ENCODE results near the gene ANP32D. TPM values are rescaled to one million over a fixed set of nuclear protein-coding genes. Genes with fewer than 3 reads are reported as not detected.
"Not testable (repeated sequence)": the region's sequence is repeated elsewhere in the genome, so short reads cannot be mapped to it uniquely, and the experiment has no call there.

Gene ANP32D
- total RNA-seq, 1 experiment from 2014 or later, result not detected

DNA sequence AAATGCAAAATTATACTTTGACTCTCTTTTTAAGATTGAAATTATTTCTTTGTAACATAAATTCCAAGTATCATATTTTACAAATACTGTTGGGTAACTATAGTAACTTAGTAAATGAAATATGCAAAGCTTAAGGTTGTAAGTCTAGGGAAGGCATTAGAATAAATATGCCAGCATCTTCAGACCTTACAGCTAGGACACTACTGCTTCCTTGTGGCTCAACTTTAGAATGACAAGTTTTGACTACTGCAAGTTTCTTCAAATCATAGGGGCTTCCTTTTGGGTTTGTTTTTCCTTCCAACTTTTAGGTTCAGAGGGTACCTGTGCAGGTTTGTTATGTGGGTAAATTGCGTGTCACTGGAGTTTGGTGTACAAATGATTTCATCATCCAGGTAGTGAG lies 17.7 kb upstream of the ANP32D start:
- H3K36me3 Mint-ChIP-seq (ENCODE audit: insufficient read depth, unreplicated experiment), result no peaks in the 10 kb centered on the region

DNA sequence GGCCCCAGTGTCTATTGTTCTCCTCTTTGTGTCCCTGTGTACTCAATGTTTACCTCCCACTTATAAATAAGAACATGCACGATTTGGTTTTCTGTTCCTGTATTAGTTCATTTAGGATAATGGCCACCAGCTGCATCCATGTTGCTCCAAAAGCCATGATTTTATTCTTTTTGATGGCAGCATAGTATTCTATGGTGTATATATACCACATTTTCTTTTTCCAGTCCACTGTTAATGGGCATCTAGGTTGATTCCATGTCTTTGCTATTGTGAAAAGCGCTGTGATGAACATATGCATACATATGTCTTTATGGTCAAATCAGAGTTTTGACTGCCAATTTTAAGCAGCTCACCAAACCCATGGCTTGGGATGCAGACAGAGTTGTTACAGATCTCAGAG lies 17.2 kb upstream of the ANP32D start:
- no TSS peak for BruUV-seq (replicated peaks)
- H3K27me3 Mint-ChIP-seq (ENCODE audit: insufficient read depth, unreplicated experiment), result no peaks in the 10 kb centered on the region
- CTCF ChIA-PET, result interaction anchor here (0.5 to 1.2 kb wide), 2 partner anchors 42 to 169 kb away, joined by 3 to 8 read pairs; no protein-coding TSS in a partner anchor
- Histone ChIP-seq H3K9me3 (no peaks in the 10 kb centered on the region), H3K36me3 (ENCODE audit: control insufficient read depth, insufficient read depth, low read length) (no peaks in the 10 kb centered on the region), H3K4me1 (peaks cover 7% of the 10 kb centered on the region; the same call in 1 of the 2 replicates), H3K27me3 (replicated peaks; ENCODE audit: control insufficient read depth, insufficient read depth, low read length) (no peaks in the 10 kb centered on the region), H3K4me3 (ENCODE audit: low read depth, low read length) (no peak overlapping the region)
- H3K27ac Mint-ChIP-seq (ENCODE audit: unreplicated experiment), result no peak overlapping the region
- DNase-seq, result no peak
- no peak overlapping the region for H3K4me3 Mint-ChIP-seq (ENCODE audit: unreplicated experiment)
- TF ChIP-seq, protein P1, sequence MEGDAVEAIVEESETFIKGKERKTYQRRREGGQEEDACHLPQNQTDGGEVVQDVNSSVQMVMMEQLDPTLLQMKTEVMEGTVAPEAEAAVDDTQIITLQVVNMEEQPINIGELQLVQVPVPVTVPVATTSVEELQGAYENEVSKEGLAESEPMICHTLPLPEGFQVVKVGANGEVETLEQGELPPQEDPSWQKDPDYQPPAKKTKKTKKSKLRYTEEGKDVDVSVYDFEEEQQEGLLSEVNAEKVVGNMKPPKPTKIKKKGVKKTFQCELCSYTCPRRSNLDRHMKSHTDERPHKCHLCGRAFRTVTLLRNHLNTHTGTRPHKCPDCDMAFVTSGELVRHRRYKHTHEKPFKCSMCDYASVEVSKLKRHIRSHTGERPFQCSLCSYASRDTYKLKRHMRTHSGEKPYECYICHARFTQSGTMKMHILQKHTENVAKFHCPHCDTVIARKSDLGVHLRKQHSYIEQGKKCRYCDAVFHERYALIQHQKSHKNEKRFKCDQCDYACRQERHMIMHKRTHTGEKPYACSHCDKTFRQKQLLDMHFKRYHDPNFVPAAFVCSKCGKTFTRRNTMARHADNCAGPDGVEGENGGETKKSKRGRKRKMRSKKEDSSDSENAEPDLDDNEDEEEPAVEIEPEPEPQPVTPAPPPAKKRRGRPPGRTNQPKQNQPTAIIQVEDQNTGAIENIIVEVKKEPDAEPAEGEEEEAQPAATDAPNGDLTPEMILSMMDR (IDR thresholded peaks at IDR 0.05; ENCODE audit: insufficient read depth in 1 of 2, low read depth in 1 of 2, low read length in 1 of 2, severe bottlenecking in 1 of 2, unreplicated experiment in 1 of 2), result no peak
- no peaks in the 10 kb centered on the region for H3K4me1 Mint-ChIP-seq (ENCODE audit: low read depth, unreplicated experiment)
- POLR2A ChIA-PET, result no interaction called here
- H3K36me3 Mint-ChIP-seq (ENCODE audit: insufficient read depth, unreplicated experiment), result no peaks in the 10 kb centered on the region
- intact Hi-C loops (cut with micrococcal nuclease; ENCODE audit: unreplicated experiment), result loop anchor here (5.0 to 10.0 kb wide), 3 partner anchors 162 to 200 kb away; no protein-coding TSS in a partner anchor
- peaks cover 6% of the 10 kb centered on the region for H3K9me3 Mint-ChIP-seq (ENCODE audit: unreplicated experiment)

More for the DNA sequence above, 17.7 kb upstream of the ANP32D start:
- Histone ChIP-seq H3K4me1 (peaks cover 3% of the 10 kb centered on the region; the same call in 1 of the 2 replicates), H3K27me3 (replicated peaks; ENCODE audit: control insufficient read depth, insufficient read depth, low read length) (no peaks in the 10 kb centered on the region), H3K9me3 (no peaks in the 10 kb centered on the region), H3K4me3 (ENCODE audit: low read depth, low read length) (no peak overlapping the region), H3K36me3 (ENCODE audit: control insufficient read depth, insufficient read depth, low read length) (no peaks in the 10 kb centered on the region)
- POLR2A ChIA-PET, result no interaction called here
- CTCF ChIA-PET, result interaction anchor here (0.5 to 1.2 kb wide), 5 partner anchors 42 to 255 kb away, joined by 3 to 8 read pairs (median 3); no protein-coding TSS in a partner anchor
- no TSS peak for BruUV-seq (replicated peaks)
- Mint-ChIP-seq H3K4me1 (ENCODE audit: low read depth, unreplicated experiment) (no peaks in the 10 kb centered on the region), H3K4me3 (ENCODE audit: unreplicated experiment) (no peak overlapping the region), H3K9me3 (ENCODE audit: unreplicated experiment) (peaks cover 10% of the 10 kb centered on the region), H3K27ac (ENCODE audit: unreplicated experiment) (no peak overlapping the region), H3K27me3 (ENCODE audit: insufficient read depth, unreplicated experiment) (no peaks in the 10 kb centered on the region)
- intact Hi-C loops (cut with micrococcal nuclease; ENCODE audit: unreplicated experiment), result loop anchor here (1.0 to 10.0 kb wide), 4 partner anchors 163 to 271 kb away; partner anchors contain the start of gene CCDC184
- DNase-seq, result peak in 1 of 2 experiments; percentile 45
- TF ChIP-seq, protein P1 (IDR thresholded peaks at IDR 0.05; ENCODE audit: insufficient read depth in 1 of 2, low read depth in 1 of 2, low read length in 1 of 2, severe bottlenecking in 1 of 2, unreplicated experiment in 1 of 2), result peak; percentile 67

DNA sequence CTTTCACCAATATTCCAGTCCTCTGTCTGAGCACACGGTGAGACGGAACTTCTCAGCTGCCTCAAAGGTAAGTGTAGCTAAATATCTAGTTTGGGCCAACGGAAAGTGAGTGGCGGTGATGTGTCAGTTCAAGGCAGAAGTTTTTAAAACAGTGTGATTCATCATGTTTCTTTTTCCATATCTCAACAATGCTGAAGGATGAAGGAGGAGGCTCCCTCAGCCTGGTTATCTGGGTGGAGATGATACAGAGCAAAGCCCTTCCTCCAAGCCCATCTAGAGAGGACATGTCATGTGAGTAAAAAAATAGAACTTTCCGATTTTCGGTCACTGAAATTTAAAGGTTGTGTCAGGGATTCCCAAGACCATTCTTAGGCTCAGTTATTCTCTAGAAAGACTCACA lies 13.1 kb upstream of the ANP32D start:
- intact Hi-C loops (cut with micrococcal nuclease; ENCODE audit: unreplicated experiment), result loop anchor here (5.0 to 10.0 kb wide), 3 partner anchors 158 to 204 kb away; no protein-coding TSS in a partner anchor
- Histone ChIP-seq H3K9me3 (no peaks in the 10 kb centered on the region), H3K27me3 (replicated peaks; ENCODE audit: control insufficient read depth, insufficient read depth, low read length) (no peaks in the 10 kb centered on the region), H3K36me3 (ENCODE audit: control insufficient read depth, insufficient read depth, low read length) (no peaks in the 10 kb centered on the region), H3K4me1 (peaks cover 9% of the 10 kb centered on the region; the same call in 1 of the 2 replicates), H3K4me3 (ENCODE audit: low read depth, low read length) (no peak overlapping the region)
- TF ChIP-seq, protein P1 (IDR thresholded peaks at IDR 0.05; ENCODE audit: insufficient read depth in 1 of 2, low read depth in 1 of 2, low read length in 1 of 2, severe bottlenecking in 1 of 2, unreplicated experiment in 1 of 2), result no peak
- BruUV-seq (replicated peaks), result no TSS peak
- H3K4me3 Mint-ChIP-seq (ENCODE audit: unreplicated experiment), result no peak overlapping the region
- no peaks in the 10 kb centered on the region for H3K9me3 Mint-ChIP-seq (ENCODE audit: unreplicated experiment)
- H3K4me1 Mint-ChIP-seq (ENCODE audit: low read depth, unreplicated experiment), result no peaks in the 10 kb centered on the region
- no peaks in the 10 kb centered on the region for H3K36me3 Mint-ChIP-seq (ENCODE audit: insufficient read depth, unreplicated experiment)
- H3K27ac Mint-ChIP-seq (ENCODE audit: unreplicated experiment), result no peak overlapping the region
- H3K27me3 Mint-ChIP-seq (ENCODE audit: insufficient read depth, unreplicated experiment), result peaks cover 8% of the 10 kb centered on the region
- CTCF ChIA-PET, result interaction anchor here (0.9 kb wide), 1 partner anchor 159 kb away, joined by 4 read pairs; no protein-coding TSS in a partner anchor
- no peak for DNase-seq
- POLR2A ChIA-PET, result no interaction called here

GRCh38 chr12:48469027-48469426 lies 3.3 kb upstream of the ANP32D start:
- peaks cover 60% of the 10 kb centered on the region for H3K9me3 Mint-ChIP-seq (ENCODE audit: unreplicated experiment)
- H3K4me3 Mint-ChIP-seq (ENCODE audit: unreplicated experiment); H3K27ac Mint-ChIP-seq (ENCODE audit: unreplicated experiment); H3K27me3 ChIP-seq (replicated peaks; ENCODE audit: control insufficient read depth, insufficient read depth, low read length); H3K4me1 ChIP-seq; intact Hi-C loops (cut with micrococcal nuclease; ENCODE audit: unreplicated experiment); H3K4me3 ChIP-seq (ENCODE audit: low read depth, low read length); H3K36me3 Mint-ChIP-seq (ENCODE audit: insufficient read depth, unreplicated experiment); DNase-seq; CTCF ChIA-PET; H3K4me1 Mint-ChIP-seq (ENCODE audit: low read depth, unreplicated experiment); POLR2A ChIA-PET; H3K36me3 ChIP-seq (ENCODE audit: control insufficient read depth, insufficient read depth, low read length); BruUV-seq (replicated peaks); H3K27me3 Mint-ChIP-seq (ENCODE audit: insufficient read depth, unreplicated experiment): not testable (repeated sequence)
- peaks cover 26% of the 10 kb centered on the region for H3K9me3 ChIP-seq
